D721Med (cell line): ENCODE results near the gene ZC3H12C.

Experiments
- DNase-seq: peaks from one replicate; pipeline ENCODE4 v3.0.0; 2011; ENCODE audit warnings: low spot score; ENCODE audit not compliant: insufficient read length
- FAIRE-seq: peaks from 2 replicates; lab custom pipeline; 2011; peaks lifted over from hg19 to GRCh38; lab: Jason Lieb, UNC
- CTCF ChIP-seq: IDR thresholded peaks from 2 replicates; pipeline ENCODE4 v1.5.1; 2012; ENCODE audit warnings: mild to moderate bottlenecking, control low read depth; ENCODE audit not compliant: insufficient read depth; ENCODE audit errors: missing control alignments

Gene ZC3H12C

GRCh38 chr11:110119317-110119716 is 26.1 kb downstream of the ZC3H12C start:
- TF ChIP-seq CTCF, result no peak
- FAIRE-seq (no peak), DNase-seq (no peak)

- no peak for DNase-seq
- FAIRE-seq, result no peak
- TF ChIP-seq CTCF, result no peak
These were observed 28.0 kb downstream of the ZC3H12C start for GRCh38 chr11:110121204-110121603.

DNA sequence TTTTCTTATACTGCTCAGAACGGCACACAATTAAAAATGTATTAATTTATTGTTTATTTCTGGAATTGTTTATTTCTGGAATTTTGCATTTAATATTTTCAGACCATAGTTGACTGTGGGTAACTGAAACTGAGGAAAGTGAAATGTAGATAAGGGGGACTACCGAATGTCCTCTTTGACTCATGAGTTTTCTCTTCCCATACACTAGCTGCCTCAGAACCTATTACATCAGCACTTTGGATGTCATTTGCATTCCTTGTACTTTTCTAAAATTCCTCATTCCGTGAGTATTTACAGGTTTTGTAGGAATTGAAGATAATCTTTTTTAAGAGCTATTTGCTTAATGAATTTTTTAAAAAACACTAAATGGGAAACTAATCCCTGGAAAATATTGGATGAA is 29.8 kb downstream of the ZC3H12C start:
- no peak for FAIRE-seq
- no peak for TF ChIP-seq CTCF
- no peak for DNase-seq

DNA sequence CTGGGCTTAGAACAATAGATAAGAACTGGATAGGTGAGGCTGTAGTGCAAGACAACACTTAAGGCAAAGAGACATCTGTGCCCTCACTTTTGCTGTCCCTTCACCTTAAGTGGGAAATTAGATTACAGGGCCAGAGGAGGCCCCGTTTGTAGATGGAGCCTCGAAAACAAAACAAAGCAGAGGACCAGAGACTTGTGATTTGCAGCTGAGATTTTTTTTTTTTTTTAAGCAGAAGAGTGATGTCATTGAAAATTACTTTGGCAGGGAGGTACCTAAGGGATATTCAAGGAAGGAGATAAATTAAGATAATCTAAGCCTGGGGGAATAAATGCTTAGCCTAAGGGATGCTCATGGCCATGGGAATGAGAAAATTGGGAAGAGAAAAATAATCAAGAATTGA is 31.4 kb downstream of the ZC3H12C start:
- FAIRE-seq (no peak), DNase-seq (no peak)
- no peak for TF ChIP-seq CTCF

GRCh38 chr11:110125632-110126031 is 32.4 kb downstream of the ZC3H12C start:
- no peak for FAIRE-seq
- DNase-seq, result no peak
- no peak for TF ChIP-seq CTCF

DNA sequence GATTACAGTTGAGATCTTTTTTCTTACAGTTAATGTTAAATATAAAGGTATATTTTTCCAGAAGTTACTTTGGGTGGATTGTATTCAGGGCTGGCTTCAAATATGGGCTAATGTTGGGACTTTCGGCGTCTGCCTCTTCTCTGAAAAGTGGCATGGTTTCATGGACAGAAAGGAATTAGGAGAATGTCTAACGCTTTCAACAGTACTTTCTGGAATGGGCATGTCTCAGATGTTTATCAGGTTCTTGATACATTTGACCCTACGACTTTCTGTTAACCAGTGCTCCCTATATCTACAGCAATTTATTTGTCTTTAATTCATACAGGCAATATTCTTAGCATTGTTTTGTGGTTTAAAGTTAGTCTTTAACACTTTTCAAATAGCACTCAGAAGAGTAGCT is 33.7 kb downstream of the ZC3H12C start:
- FAIRE-seq (no peak), DNase-seq (no peak)
- no peak for TF ChIP-seq CTCF

DNA sequence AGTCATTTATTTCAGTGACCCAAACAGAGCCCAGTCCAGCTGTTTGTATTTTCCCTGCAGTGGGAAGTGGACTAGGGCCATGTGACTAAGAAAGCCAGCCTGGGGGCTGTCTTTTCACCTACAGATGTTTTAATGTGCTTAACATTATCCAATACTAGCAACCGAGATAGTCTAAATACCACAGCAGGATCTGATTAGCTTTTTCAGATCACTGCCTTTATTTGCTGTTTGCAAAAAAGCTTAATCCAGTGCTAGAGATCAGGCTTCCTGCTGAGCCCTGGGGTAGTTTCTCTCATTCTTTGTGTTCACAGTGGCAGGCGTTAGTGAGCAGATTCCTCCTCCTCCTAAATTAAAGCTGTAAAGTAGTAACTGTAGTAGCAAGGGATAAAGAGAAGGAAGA is 35.0 kb downstream of the ZC3H12C start:
- no peak for TF ChIP-seq CTCF
- no peak for FAIRE-seq
- DNase-seq, result no peak
